HEK293 (cell line): ENCODE data around the gene CRYBB1.

ENCODE experiments used
- CTCF ChIA-PET: fragments of 350-600 bp; formaldehyde crosslinking; extraction: SDS; loops from one replicate; lab custom pipeline; 2021; ENCODE audit warnings: antibody characterized with exemption; lab: Yijun Ruan, JAX
- POLR2A ChIA-PET: fragments of 300-600 bp; formaldehyde crosslinking; extraction: SDS; loops from one replicate; lab custom pipeline; 2020; ENCODE audit warnings: antibody characterized with exemption, inconsistent platforms; lab: Yijun Ruan, JAX
- H3K27ac ChIP-seq: fragments of 200-500 bp; sonication (Bioruptor generic); 2 replicates; pipeline ENCODE4 v1.5.1; 2014; ENCODE audit warnings: low read depth, low read length, control low read depth, inconsistent platforms; ENCODE audit errors: extremely low read depth
- H3K36me3 ChIP-seq, 2 experiments: fragments of 200-500 bp in 1 of 2; sonication (Bioruptor generic) in 1 of 2; 1 replicate in 1 of 2; 2 replicates in 1 of 2; pipeline ENCODE4 v1.5.1; 2014 to 2017; ENCODE audit warnings: inconsistent platforms in 2 of 2, low read length in 2 of 2; ENCODE audit not compliant: control insufficient read depth in 2 of 2, insufficient read depth in 1 of 2
- H3K4me1 ChIP-seq: fragments of 200-500 bp; sonication (Bioruptor generic); 2 replicates; pipeline ENCODE4 v1.5.1; 2014; ENCODE audit warnings: mild to moderate bottlenecking, low read length, inconsistent platforms; ENCODE audit not compliant: control insufficient read depth, insufficient read depth
- H3K4me3 ChIP-seq: 2 replicates; pipeline ENCODE4 v1.5.1; 2011; ENCODE audit warnings: low read depth, mild to moderate bottlenecking, control low read depth, low read length, moderate library complexity
- H3K9me3 ChIP-seq: fragments of 200-500 bp; sonication (Bioruptor generic); 2 replicates; pipeline ENCODE4 v1.5.1; 2014; ENCODE audit warnings: low read depth, low read length, inconsistent platforms; ENCODE audit not compliant: control insufficient read depth, insufficient read depth
- GLI4 ChIP-seq: fragments of 450-650 bp; formaldehyde crosslinking; IDR thresholded peaks from 2 replicates; pipeline ENCODE4 v1.5.1; 2016; ENCODE audit warnings: missing biosample characterization, missing genetic modification characterization
- HOXD13 ChIP-seq: sonication (generic); formaldehyde crosslinking; IDR thresholded peaks from 2 replicates; pipeline ENCODE4 v1.8.0; 2022; ENCODE audit warnings: missing genetic modification reagents, borderline replicate concordance
- KLF8 ChIP-seq: fragments of 450-650 bp; formaldehyde crosslinking; IDR thresholded peaks from 2 replicates; pipeline ENCODE4 v1.5.1; 2016; ENCODE audit warnings: missing biosample characterization, missing genetic modification characterization
- OSR2 ChIP-seq: fragments of 450-650 bp; formaldehyde crosslinking; IDR thresholded peaks from 2 replicates; pipeline ENCODE4 v1.5.1; 2016; ENCODE audit warnings: missing biosample characterization, missing genetic modification characterization
- PRDM10 ChIP-seq: fragments of 450-650 bp; formaldehyde crosslinking; IDR thresholded peaks from 2 replicates; pipeline ENCODE4 v1.5.1; 2016; ENCODE audit warnings: missing biosample characterization, missing genetic modification characterization
- PRDM4 ChIP-seq: fragments of 450-650 bp; formaldehyde crosslinking; IDR thresholded peaks from 2 replicates; pipeline ENCODE4 v1.5.1; 2017; ENCODE audit warnings: missing biosample characterization, missing genetic modification characterization
- SCRT1 ChIP-seq: fragments of 450-650 bp; formaldehyde crosslinking; IDR thresholded peaks from 2 replicates; pipeline ENCODE4 v1.5.1; 2016; ENCODE audit warnings: missing biosample characterization, missing genetic modification characterization, borderline replicate concordance
- ZNF10 ChIP-seq: fragments of 450-650 bp; formaldehyde crosslinking; IDR thresholded peaks from 2 replicates; pipeline ENCODE4 v1.5.1; 2017; ENCODE audit warnings: missing biosample characterization, missing genetic modification characterization
- ZNF175 ChIP-seq: fragments of 450-650 bp; formaldehyde crosslinking; IDR thresholded peaks from 2 replicates; pipeline ENCODE4 v1.5.1; 2016; ENCODE audit warnings: missing biosample characterization, missing genetic modification characterization
- ZNF19 ChIP-seq: fragments of 450-650 bp; formaldehyde crosslinking; IDR thresholded peaks from 2 replicates; pipeline ENCODE4; 2016; ENCODE audit warnings: missing biosample characterization, missing genetic modification characterization, low read depth
- ZNF292 ChIP-seq: fragments of 450-650 bp; formaldehyde crosslinking; IDR thresholded peaks from 2 replicates; pipeline ENCODE4 v1.5.1; 2016; ENCODE audit warnings: low read depth, missing biosample characterization, missing genetic modification characterization, borderline replicate concordance
- ZNF311 ChIP-seq: fragments of 450-650 bp; formaldehyde crosslinking; IDR thresholded peaks from 2 replicates; pipeline ENCODE4 v1.5.1; 2017; ENCODE audit warnings: missing biosample characterization, missing genetic modification characterization, borderline replicate concordance
- ZNF423 ChIP-seq: fragments of 450-650 bp; formaldehyde crosslinking; IDR thresholded peaks from 2 replicates; pipeline ENCODE4 v1.5.1; 2016; ENCODE audit warnings: missing biosample characterization, missing genetic modification characterization
- ZNF48 ChIP-seq: fragments of 450-650 bp; formaldehyde crosslinking; IDR thresholded peaks from 2 replicates; pipeline ENCODE4 v1.5.1; 2016; ENCODE audit warnings: missing biosample characterization, missing genetic modification characterization
- ZNF510 ChIP-seq: fragments of 450-650 bp; formaldehyde crosslinking; IDR thresholded peaks from 2 replicates; pipeline ENCODE4 v1.5.1; 2018; ENCODE audit warnings: mild to moderate bottlenecking, missing genetic modification characterization, missing biosample characterization; ENCODE audit not compliant: insufficient replicate concordance
- ZNF530 ChIP-seq: fragments of 450-650 bp; formaldehyde crosslinking; IDR thresholded peaks from 2 replicates; pipeline ENCODE4 v1.5.1; 2016; ENCODE audit warnings: low read depth, missing biosample characterization, missing genetic modification characterization
- ZNF558 ChIP-seq: fragments of 450-650 bp; formaldehyde crosslinking; IDR thresholded peaks from 2 replicates; pipeline ENCODE4 v1.5.1; 2016; ENCODE audit warnings: missing biosample characterization, missing genetic modification characterization
- ZNF560 ChIP-seq: fragments of 450-650 bp; formaldehyde crosslinking; IDR thresholded peaks from 2 replicates; pipeline ENCODE4 v1.5.1; 2017; ENCODE audit warnings: missing biosample characterization, missing genetic modification characterization, borderline replicate concordance
- ZNF596 ChIP-seq: fragments of 450-650 bp; IDR thresholded peaks from 2 replicates; pipeline ENCODE4 v1.5.0; 2018; ENCODE audit warnings: missing biosample characterization, mild to moderate bottlenecking, missing genetic modification characterization, moderate library complexity
- ZNF701 ChIP-seq: fragments of 450-650 bp; formaldehyde crosslinking; IDR thresholded peaks from 2 replicates; pipeline ENCODE4 v1.5.1; 2016; ENCODE audit warnings: missing biosample characterization, missing genetic modification characterization
- ZNF837 ChIP-seq: fragments of 450-650 bp; formaldehyde crosslinking; IDR thresholded peaks from 2 replicates; pipeline ENCODE4 v1.5.1; 2016; ENCODE audit warnings: missing biosample characterization, missing genetic modification characterization
- ZSCAN4 ChIP-seq: fragments of 450-650 bp; formaldehyde crosslinking; IDR thresholded peaks from 2 replicates; pipeline ENCODE4 v1.5.1; 2017; ENCODE audit warnings: missing biosample characterization, missing genetic modification characterization
- TF ChIP-seq, protein P1 (sequence below): fragments of 450-650 bp; formaldehyde crosslinking; IDR thresholded peaks from 2 replicates; pipeline ENCODE4 v1.5.1; 2016; ENCODE audit warnings: missing biosample characterization, missing genetic modification characterization

Gene CRYBB1

GRCh38 chr22:26574001-26574723, 43.7 kb downstream of the CRYBB1 start:
- no peak overlapping the region for H3K4me3 ChIP-seq
- TF ChIP-seq, protein P1, sequence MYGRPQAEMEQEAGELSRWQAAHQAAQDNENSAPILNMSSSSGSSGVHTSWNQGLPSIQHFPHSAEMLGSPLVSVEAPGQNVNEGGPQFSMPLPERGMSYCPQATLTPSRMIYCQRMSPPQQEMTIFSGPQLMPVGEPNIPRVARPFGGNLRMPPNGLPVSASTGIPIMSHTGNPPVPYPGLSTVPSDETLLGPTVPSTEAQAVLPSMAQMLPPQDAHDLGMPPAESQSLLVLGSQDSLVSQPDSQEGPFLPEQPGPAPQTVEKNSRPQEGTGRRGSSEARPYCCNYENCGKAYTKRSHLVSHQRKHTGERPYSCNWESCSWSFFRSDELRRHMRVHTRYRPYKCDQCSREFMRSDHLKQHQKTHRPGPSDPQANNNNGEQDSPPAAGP (tag by site-specific recombination): no peak
- TF ChIP-seq ZNF510 (tag by site-specific recombination) (no peak), ZNF560 (no peak), ZNF19 (tag by site-specific recombination) (no peak), ZNF175 (no peak), ZNF10 (tag by site-specific recombination) (no peak), OSR2 (tag by site-specific recombination) (no peak), ZNF292 (no peak), KLF8 (tag by site-specific recombination) (no peak), PRDM4 (tag by site-specific recombination) (no peak), ZNF558 (tag by site-specific recombination) (no peak), ZNF837 (tag by site-specific recombination) (no peak), ZNF311 (tag by site-specific recombination) (no peak), ZNF701 (no peak), ZNF423 (tag by site-specific recombination) (no peak), PRDM10 (tag by site-specific recombination) (no peak), SCRT1 (no peak)
- no peaks in the 10 kb centered on the region for H3K9me3 ChIP-seq
- POLR2A ChIA-PET: no interaction called here
- H3K4me1 ChIP-seq: no peaks in the 10 kb centered on the region
- CTCF ChIA-PET: no interaction called here
- H3K36me3 ChIP-seq: no peaks in the 10 kb centered on the region
- no peak overlapping the region for H3K27ac ChIP-seq

DNA sequence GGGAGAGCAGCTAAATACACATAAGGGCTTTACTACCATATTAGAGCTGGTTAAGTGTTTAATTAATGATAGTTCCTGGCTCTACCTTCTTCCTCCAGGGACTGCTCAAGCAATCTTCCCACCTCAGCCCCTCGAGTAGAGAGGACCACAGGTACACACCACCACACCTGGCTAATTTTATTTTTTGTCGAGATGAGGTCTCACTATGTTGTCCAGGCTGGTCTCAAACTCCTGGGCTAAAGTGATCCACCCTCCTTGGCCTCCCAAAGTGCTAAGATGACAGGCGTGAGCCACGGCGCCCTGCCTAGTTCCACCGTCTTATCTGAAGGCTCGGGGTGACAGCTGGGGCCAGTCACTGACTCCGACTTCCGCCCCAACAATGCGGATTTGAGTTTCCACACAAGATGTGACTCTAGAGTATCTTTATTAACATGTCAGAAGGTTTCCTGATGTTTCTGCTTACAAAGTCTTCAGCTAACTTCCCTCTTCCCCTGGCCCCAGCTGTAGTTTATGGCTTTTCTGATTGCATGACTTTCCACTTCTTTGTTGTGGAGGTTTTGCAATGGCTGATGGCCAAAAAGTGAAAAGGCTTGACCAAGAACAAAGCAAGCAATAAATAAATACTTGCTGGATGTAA, 44.7 kb downstream of the CRYBB1 start:
- Histone ChIP-seq H3K4me3 (no peak overlapping the region), H3K27ac (no peak overlapping the region), H3K4me1 (no peaks in the 10 kb centered on the region), H3K36me3 (no peaks in the 10 kb centered on the region), H3K9me3 (no peaks in the 10 kb centered on the region)
- TF ChIP-seq ZNF596 (tag by site-specific recombination) (no peak), ZNF48 (tag by site-specific recombination) (no peak), ZNF530 (tag by site-specific recombination) (no peak), GLI4 (tag by site-specific recombination) (no peak), ZNF423 (tag by site-specific recombination) (no peak), ZSCAN4 (no peak), HOXD13 (CRISPR knock-in tag) (no peak)
- CTCF ChIA-PET: interaction anchor here (1.0 kb wide), 1 partner anchor 100 kb away, joined by 3 read pairs; no protein-coding TSS in a partner anchor
- POLR2A ChIA-PET: no interaction called here
